ENCODE measurements around the gene LARP6. TPM values are rescaled to one million over a fixed set of nuclear protein-coding genes. Genes with fewer than 3 reads are reported as not detected.

LARP6 gene
- total and polyA plus RNA-seq, 4 donors = 0.89 to 2.9 (median 1.5) TPM

GRCh38 chr15:70783041-70783440, 70.9 kb downstream of the LARP6 start:
- H3K9ac ChIP-seq (ENCODE audit: low read depth in 1 of 2, low read length in 2 of 2) = no peak overlapping the region
- no peaks in the 10 kb centered on the region for H3K27me3 ChIP-seq (ENCODE audit: control insufficient read depth in 4 of 4, insufficient read depth in 4 of 4, low read length in 3 of 4)
- WGBS = 82% methylated on average over 3 of the region's 3 CpGs
- no peak for DNase-seq (ENCODE audit: low spot score)
- H3K27ac ChIP-seq (ENCODE audit: low read depth in 1 of 2, low read length in 2 of 2) = no peak overlapping the region
- H3K4me3 ChIP-seq (ENCODE audit: low read depth in 1 of 3, low read length in 3 of 3) = no peak overlapping the region
- H3K9me3 ChIP-seq (ENCODE audit: control insufficient read depth in 4 of 4, low read length in 3 of 4) = no peaks in the 10 kb centered on the region
- TF ChIP-seq HNF4A (conservative IDR thresholded peaks at IDR 0.05) = no peak
- no peak for TF ChIP-seq RAD21 (IDR thresholded peaks at IDR 0.05)
- TF ChIP-seq FOXA1 (IDR thresholded peaks at IDR 0.05) = no peak
- TF ChIP-seq RXRA (IDR thresholded peaks at IDR 0.05) = no peak
- TF ChIP-seq EGR1 (IDR thresholded peaks at IDR 0.05; ENCODE audit: low read depth in 2 of 2) = no peak
- no peak for TF ChIP-seq NR2F2 (IDR thresholded peaks at IDR 0.05)
- TF ChIP-seq YY1 (IDR thresholded peaks at IDR 0.05) = no peak
- TF ChIP-seq REST (IDR thresholded peaks at IDR 0.05) = no peak
- no peak for TF ChIP-seq FOXA2 (IDR thresholded peaks at IDR 0.05)
- no peak for TF ChIP-seq HNF4G (IDR thresholded peaks at IDR 0.05)
- TF ChIP-seq SP1 (IDR thresholded peaks at IDR 0.05) = no peak
- no peak for TF ChIP-seq GABPA (IDR thresholded peaks at IDR 0.05 in 1 of 2, conservative IDR thresholded peaks at IDR 0.05 in 1 of 2)
- TF ChIP-seq ZBTB33 (IDR thresholded peaks at IDR 0.05) = no peak
- TF ChIP-seq MAX (IDR thresholded peaks at IDR 0.05) = no peak
- no peak for TF ChIP-seq TAF1 (conservative IDR thresholded peaks at IDR 0.05)
- TF ChIP-seq CTCF (IDR thresholded peaks at IDR 0.05; ENCODE audit: low read depth, low read length, missing input control) = no peak
- no peaks in the 10 kb centered on the region for H3K36me3 ChIP-seq (ENCODE audit: control insufficient read depth in 4 of 4, insufficient read depth in 3 of 4, low read depth in 1 of 4, low read length in 3 of 4)
- peaks cover 0 to 2% (median under 1%) of the 10 kb centered on the region in 4 donors for H3K4me1 ChIP-seq (ENCODE audit: control insufficient read depth in 4 of 4, insufficient read depth in 4 of 4, low read length in 3 of 4)

GRCh38 chr15:70781236-70781635, 72.7 kb downstream of the LARP6 start:
- Histone ChIP-seq H3K4me1 (ENCODE audit: control insufficient read depth in 4 of 4, insufficient read depth in 4 of 4, low read length in 3 of 4) (no peaks in the 10 kb centered on the region), H3K27me3 (ENCODE audit: control insufficient read depth in 4 of 4, insufficient read depth in 4 of 4, low read length in 3 of 4) (no peaks in the 10 kb centered on the region), H3K4me3 (ENCODE audit: low read depth in 1 of 3, low read length in 3 of 3) (no peak overlapping the region), H3K36me3 (ENCODE audit: control insufficient read depth in 4 of 4, insufficient read depth in 3 of 4, low read depth in 1 of 4, low read length in 3 of 4) (no peaks in the 10 kb centered on the region), H3K9me3 (ENCODE audit: control insufficient read depth in 4 of 4, low read length in 3 of 4) (no peaks in the 10 kb centered on the region), H3K9ac (ENCODE audit: low read depth in 1 of 2, low read length in 2 of 2) (no peak overlapping the region), H3K27ac (ENCODE audit: low read depth in 1 of 2, low read length in 2 of 2) (no peak overlapping the region)
- no peak for DNase-seq (ENCODE audit: low spot score)
- 94% methylated on average over 5 of the region's 5 CpGs for WGBS
- no peak for TF ChIP-seq ATF3 (IDR thresholded peaks at IDR 0.05)
- no peak for TF ChIP-seq MAX (IDR thresholded peaks at IDR 0.05)
- no peak for TF ChIP-seq REST (IDR thresholded peaks at IDR 0.05)
- no peak for TF ChIP-seq RAD21 (IDR thresholded peaks at IDR 0.05)
- no peak for TF ChIP-seq JUND (IDR thresholded peaks at IDR 0.05)
